ENCODE measurements around the gene LBR.

Gene LBR

GRCh38 chr1:225374996-225375395 is 52.8 kb downstream of the LBR start:
- no peak for DNase-seq
- Histone ChIP-seq H3K27me3 (ENCODE audit: insufficient read depth, low read length) (no peaks in the 10 kb centered on the region), H3K36me3 (ENCODE audit: control insufficient read depth in 1 of 2, insufficient read depth in 2 of 2, low read length in 2 of 2) (no peaks in the 10 kb centered on the region), H4K12ac (ENCODE audit: low read depth, low read length) (no peak overlapping the region), H2BK5ac (ENCODE audit: low read depth, low read length, poor library complexity) (no peak overlapping the region), H2BK12ac (ENCODE audit: low read length) (no peak overlapping the region), H3K14ac (ENCODE audit: low read length) (no peak overlapping the region), H3K4me2 (ENCODE audit: low read length) (no peak overlapping the region), H3K9ac (ENCODE audit: low read length) (no peak overlapping the region), H3K4me1 (ENCODE audit: control insufficient read depth in 1 of 2, insufficient read depth in 2 of 2, low read length in 2 of 2) (no peaks in the 10 kb centered on the region), H3K79me1 (ENCODE audit: low read length) (no peaks in the 10 kb centered on the region), H3K18ac (ENCODE audit: low read length) (no peak overlapping the region), H2AK5ac (ENCODE audit: low read length) (no peak overlapping the region), H3K27ac (ENCODE audit: low read depth, low read length) (no peak overlapping the region), H2AFZ (ENCODE audit: insufficient read depth, low read length, poor library complexity) (no peak overlapping the region), H3K79me2 (ENCODE audit: control insufficient read depth, insufficient read depth, low read length, poor library complexity) (no peaks in the 10 kb centered on the region), H3K23ac (ENCODE audit: low read length) (no peak overlapping the region), H3K4ac (ENCODE audit: low read depth, low read length) (no peak overlapping the region), H4K8ac (ENCODE audit: low read depth, low read length) (no peak overlapping the region), H3K4me3 (ENCODE audit: low read depth, low read length) (no peak overlapping the region), H4K91ac (ENCODE audit: low read depth, low read length) (no peak overlapping the region), H2BK120ac (ENCODE audit: insufficient read depth, low read length, poor library complexity) (no peak overlapping the region), H3K9me3 (ENCODE audit: insufficient read depth, low read depth, low read length) (no peaks in the 10 kb centered on the region)
- no CpG with 5 or more reads among the region's 4 CpGs for WGBS (ENCODE audit: extremely low coverage, insufficient coverage, insufficient read length)

GRCh38 chr1:225373155-225373554 is 54.7 kb downstream of the LBR start:
- DNase-seq, result no peak
- no peaks in the 10 kb centered on the region for H3K27me3 ChIP-seq (ENCODE audit: insufficient read depth, low read length)
- H3K4me2 ChIP-seq (ENCODE audit: low read length), result no peak overlapping the region
- 100% methylated on average over 1 of the region's 21 CpGs for WGBS (ENCODE audit: extremely low coverage, insufficient coverage, insufficient read length)
- no peak overlapping the region for H4K8ac ChIP-seq (ENCODE audit: low read depth, low read length)
- H4K12ac ChIP-seq (ENCODE audit: low read depth, low read length), result no peak overlapping the region
- no peaks in the 10 kb centered on the region for H3K36me3 ChIP-seq (ENCODE audit: control insufficient read depth in 1 of 2, insufficient read depth in 2 of 2, low read length in 2 of 2)
- H3K27ac ChIP-seq (ENCODE audit: low read depth, low read length), result no peak overlapping the region
- H2BK12ac ChIP-seq (ENCODE audit: low read length), result no peak overlapping the region
- H2AK5ac ChIP-seq (ENCODE audit: low read length), result no peak overlapping the region
- H3K4ac ChIP-seq (ENCODE audit: low read depth, low read length), result no peak overlapping the region
- no peak overlapping the region for H3K4me3 ChIP-seq (ENCODE audit: low read depth, low read length)
- H2BK5ac ChIP-seq (ENCODE audit: low read depth, low read length, poor library complexity), result no peak overlapping the region
- no peak overlapping the region for H3K9ac ChIP-seq (ENCODE audit: low read length)
- no peaks in the 10 kb centered on the region for H3K4me1 ChIP-seq (ENCODE audit: control insufficient read depth in 1 of 2, insufficient read depth in 2 of 2, low read length in 2 of 2)
- H3K18ac ChIP-seq (ENCODE audit: low read length), result no peak overlapping the region
- H3K79me2 ChIP-seq (ENCODE audit: control insufficient read depth, insufficient read depth, low read length, poor library complexity), result no peaks in the 10 kb centered on the region
- no peaks in the 10 kb centered on the region for H3K9me3 ChIP-seq (ENCODE audit: insufficient read depth, low read depth, low read length)
- no peak overlapping the region for H4K91ac ChIP-seq (ENCODE audit: low read depth, low read length)
- no peak overlapping the region for H3K14ac ChIP-seq (ENCODE audit: low read length)
- no peaks in the 10 kb centered on the region for H3K79me1 ChIP-seq (ENCODE audit: low read length)
- no peak overlapping the region for H2AFZ ChIP-seq (ENCODE audit: insufficient read depth, low read length, poor library complexity)
- H3K23ac ChIP-seq (ENCODE audit: low read length), result no peak overlapping the region
- no peak overlapping the region for H2BK120ac ChIP-seq (ENCODE audit: insufficient read depth, low read length, poor library complexity)

GRCh38 chr1:225371366-225372010 is 56.4 kb downstream of the LBR start:
- H3K27ac ChIP-seq (ENCODE audit: low read depth, low read length), result no peak overlapping the region
- no peaks in the 10 kb centered on the region for H3K36me3 ChIP-seq (ENCODE audit: control insufficient read depth in 1 of 2, insufficient read depth in 2 of 2, low read length in 2 of 2)
- no CpG with 5 or more reads among the region's 3 CpGs for WGBS (ENCODE audit: extremely low coverage, insufficient coverage, insufficient read length)

GRCh38 chr1:225368036-225368552 is 59.7 kb downstream of the LBR start:
- Histone ChIP-seq H2BK120ac (ENCODE audit: insufficient read depth, low read length, poor library complexity) (no peak overlapping the region), H3K14ac (ENCODE audit: low read length) (no peak overlapping the region), H3K4me2 (ENCODE audit: low read length) (no peak overlapping the region), H2AK5ac (ENCODE audit: low read length) (no peak overlapping the region), H3K4me3 (ENCODE audit: low read depth, low read length) (no peak overlapping the region), H2BK5ac (ENCODE audit: low read depth, low read length, poor library complexity) (no peak overlapping the region), H4K8ac (ENCODE audit: low read depth, low read length) (no peak overlapping the region), H2AFZ (ENCODE audit: insufficient read depth, low read length, poor library complexity) (no peak overlapping the region), H3K79me1 (ENCODE audit: low read length) (no peaks in the 10 kb centered on the region), H3K4ac (ENCODE audit: low read depth, low read length) (no peak overlapping the region), H3K18ac (ENCODE audit: low read length) (no peak overlapping the region), H3K9me3 (ENCODE audit: insufficient read depth, low read depth, low read length) (no peaks in the 10 kb centered on the region), H2BK12ac (ENCODE audit: low read length) (no peak overlapping the region), H3K79me2 (ENCODE audit: control insufficient read depth, insufficient read depth, low read length, poor library complexity) (no peaks in the 10 kb centered on the region), H3K36me3 (ENCODE audit: control insufficient read depth in 1 of 2, insufficient read depth in 2 of 2, low read length in 2 of 2) (no peaks in the 10 kb centered on the region), H3K27ac (ENCODE audit: low read depth, low read length) (no peak overlapping the region), H3K9ac (ENCODE audit: low read length) (no peak overlapping the region), H4K12ac (ENCODE audit: low read depth, low read length) (no peak overlapping the region), H3K27me3 (ENCODE audit: insufficient read depth, low read length) (no peaks in the 10 kb centered on the region), H4K91ac (ENCODE audit: low read depth, low read length) (no peak overlapping the region), H3K23ac (ENCODE audit: low read length) (no peak overlapping the region), H3K4me1 (ENCODE audit: control insufficient read depth in 1 of 2, insufficient read depth in 2 of 2, low read length in 2 of 2) (no peaks in the 10 kb centered on the region)
- DNase-seq, result no peak
- no CpG with 5 or more reads among the region's 3 CpGs for WGBS (ENCODE audit: extremely low coverage, insufficient coverage, insufficient read length)

More at GRCh38 chr1:225371366-225372010, 56.4 kb downstream of the LBR start:
- Histone ChIP-seq H4K12ac (ENCODE audit: low read depth, low read length) (no peak overlapping the region), H3K4me2 (ENCODE audit: low read length) (no peak overlapping the region), H2AFZ (ENCODE audit: insufficient read depth, low read length, poor library complexity) (no peak overlapping the region), H3K18ac (ENCODE audit: low read length) (no peak overlapping the region), H3K4me3 (ENCODE audit: low read depth, low read length) (no peak overlapping the region), H2BK12ac (ENCODE audit: low read length) (no peak overlapping the region), H3K79me1 (ENCODE audit: low read length) (no peaks in the 10 kb centered on the region), H3K14ac (ENCODE audit: low read length) (no peak overlapping the region), H2BK5ac (ENCODE audit: low read depth, low read length, poor library complexity) (no peak overlapping the region), H3K79me2 (ENCODE audit: control insufficient read depth, insufficient read depth, low read length, poor library complexity) (no peaks in the 10 kb centered on the region), H4K8ac (ENCODE audit: low read depth, low read length) (no peak overlapping the region), H3K9me3 (ENCODE audit: insufficient read depth, low read depth, low read length) (no peaks in the 10 kb centered on the region), H3K27me3 (ENCODE audit: insufficient read depth, low read length) (no peaks in the 10 kb centered on the region), H2BK120ac (ENCODE audit: insufficient read depth, low read length, poor library complexity) (no peak overlapping the region), H3K23ac (ENCODE audit: low read length) (no peak overlapping the region), H3K4me1 (ENCODE audit: control insufficient read depth in 1 of 2, insufficient read depth in 2 of 2, low read length in 2 of 2) (no peaks in the 10 kb centered on the region), H3K4ac (ENCODE audit: low read depth, low read length) (no peak overlapping the region), H2AK5ac (ENCODE audit: low read length) (no peak overlapping the region), H3K9ac (ENCODE audit: low read length) (no peak overlapping the region), H4K91ac (ENCODE audit: low read depth, low read length) (no peak overlapping the region)
- no peak for DNase-seq

All from trophoblast cell (in vitro differentiated cells and primary cell).